RWPE1 (cell line): ENCODE measurements around the gene COBLL1.

ENCODE experiments used
- CTCF ChIA-PET: fragments of 350-600 bp; sonication (Branson Sonifier 250); formaldehyde crosslinking; extraction: SDS; loops from one replicate; lab custom pipeline; 2021; lab: Yijun Ruan, JAX
- POLR2A ChIA-PET: fragments of 400-600 bp; formaldehyde crosslinking; extraction: SDS; loops from one replicate; lab custom pipeline; 2020; ENCODE audit warnings: antibody characterized with exemption; ENCODE audit not compliant: low non-redundant PET; lab: Yijun Ruan, JAX
- DNase-seq: peaks from one replicate; pipeline ENCODE4 v3.0.0; 2012; ENCODE audit warnings: low spot score
- H3K27ac ChIP-seq: fragments of 450-650 bp; 2 replicates; pipeline ENCODE4 v1.5.1; 2017
- TF ChIP-seq, protein P1 (sequence below): fragments of 450-650 bp; conservative IDR thresholded peaks from 2 replicates; pipeline ENCODE4 v1.5.1; 2017; ENCODE audit warnings: low read depth, mild to moderate bottlenecking

Gene COBLL1

GRCh38 chr2:164675687-164676086, 165.9 kb downstream of the COBLL1 start:
- DNase-seq, result no peak
- TF ChIP-seq, protein P1, sequence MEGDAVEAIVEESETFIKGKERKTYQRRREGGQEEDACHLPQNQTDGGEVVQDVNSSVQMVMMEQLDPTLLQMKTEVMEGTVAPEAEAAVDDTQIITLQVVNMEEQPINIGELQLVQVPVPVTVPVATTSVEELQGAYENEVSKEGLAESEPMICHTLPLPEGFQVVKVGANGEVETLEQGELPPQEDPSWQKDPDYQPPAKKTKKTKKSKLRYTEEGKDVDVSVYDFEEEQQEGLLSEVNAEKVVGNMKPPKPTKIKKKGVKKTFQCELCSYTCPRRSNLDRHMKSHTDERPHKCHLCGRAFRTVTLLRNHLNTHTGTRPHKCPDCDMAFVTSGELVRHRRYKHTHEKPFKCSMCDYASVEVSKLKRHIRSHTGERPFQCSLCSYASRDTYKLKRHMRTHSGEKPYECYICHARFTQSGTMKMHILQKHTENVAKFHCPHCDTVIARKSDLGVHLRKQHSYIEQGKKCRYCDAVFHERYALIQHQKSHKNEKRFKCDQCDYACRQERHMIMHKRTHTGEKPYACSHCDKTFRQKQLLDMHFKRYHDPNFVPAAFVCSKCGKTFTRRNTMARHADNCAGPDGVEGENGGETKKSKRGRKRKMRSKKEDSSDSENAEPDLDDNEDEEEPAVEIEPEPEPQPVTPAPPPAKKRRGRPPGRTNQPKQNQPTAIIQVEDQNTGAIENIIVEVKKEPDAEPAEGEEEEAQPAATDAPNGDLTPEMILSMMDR, result no peak
- CTCF ChIA-PET, result no interaction called here
- POLR2A ChIA-PET, result no interaction called here
- H3K27ac ChIP-seq, result no peak overlapping the region

- ChIA-PET POLR2A (no interaction called here), CTCF (no interaction called here)
- TF ChIP-seq, protein P1, result no peak
- H3K27ac ChIP-seq, result no peak overlapping the region
- no peak for DNase-seq
Measured at GRCh38 chr2:164675027-164675426, 166.6 kb downstream of the COBLL1 start.

- DNase-seq, result no peak
- TF ChIP-seq, protein P1, result no peak
- ChIA-PET CTCF (no interaction called here), POLR2A (no interaction called here)
- no peak overlapping the region for H3K27ac ChIP-seq
Measured at GRCh38 chr2:164671664-164672396, 169.8 kb downstream of the COBLL1 start.

- TF ChIP-seq, protein P1, result no peak
- POLR2A ChIA-PET, result no interaction called here
- CTCF ChIA-PET, result interaction anchor here (0.8 kb wide), 1 partner anchor 542 kb away, joined by 5 read pairs; no protein-coding TSS in a partner anchor
- H3K27ac ChIP-seq, result no peak overlapping the region
- no peak for DNase-seq
Measured at GRCh38 chr2:164669291-164669690, 172.3 kb downstream of the COBLL1 start.

DNA sequence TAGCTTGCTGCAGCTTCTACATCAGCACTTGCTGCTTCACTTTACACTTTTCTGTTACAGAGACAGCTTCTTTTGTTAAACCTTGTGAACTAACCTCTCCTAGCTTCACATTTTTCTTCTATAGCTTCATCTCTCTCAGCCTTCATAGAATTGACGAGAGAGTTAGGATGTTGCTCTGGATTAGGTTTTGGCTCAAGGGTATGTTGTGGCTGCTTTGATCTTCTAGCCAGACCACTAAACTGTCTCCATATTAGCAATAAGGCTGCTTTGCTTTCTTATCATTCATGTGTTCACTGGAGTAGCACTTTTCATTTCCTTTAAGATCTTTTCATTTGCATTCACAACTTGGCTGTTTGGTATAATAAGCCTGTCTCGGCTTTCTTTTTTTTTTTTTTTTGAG, 174.1 kb downstream of the COBLL1 start:
- no peak for DNase-seq
- no peak overlapping the region for H3K27ac ChIP-seq
- TF ChIP-seq, protein P1, result no peak
- ChIA-PET CTCF (interaction anchor here (0.6 kb wide), 1 partner anchor 1498 kb away, joined by 3 read pairs; no protein-coding TSS in a partner anchor), POLR2A (no interaction called here)

GRCh38 chr2:164664070-164664469, 177.6 kb downstream of the COBLL1 start:
- no peak for DNase-seq
- POLR2A ChIA-PET, result no interaction called here
- CTCF ChIA-PET, result no interaction called here
- no peak overlapping the region for H3K27ac ChIP-seq
- TF ChIP-seq, protein P1, result no peak
